Ishikawa (cell line): ENCODE data around the gene ABLIM2.
A peak's percentile ranks its signal among the peaks of the same experiment; 100 is the strongest.

Source experiments
- CEBPB ChIP-seq: IDR thresholded peaks from 2 replicates; pipeline ENCODE4 v1.6.1; 2012
- CREB1 ChIP-seq: IDR thresholded peaks from 2 replicates; pipeline ENCODE4 v1.6.1; 2012; ENCODE audit warnings: low read depth
- EGR1 ChIP-seq: IDR thresholded peaks from 2 replicates; pipeline ENCODE4 v1.6.1; 2012
- EP300 ChIP-seq: IDR thresholded peaks from 2 replicates; pipeline ENCODE4 v1.6.1; 2012; ENCODE audit warnings: borderline replicate concordance
- FOXM1 ChIP-seq: IDR thresholded peaks from 2 replicates; pipeline ENCODE4 v1.6.1; 2012; ENCODE audit warnings: low read depth, borderline replicate concordance
- NFIC ChIP-seq: IDR thresholded peaks from 2 replicates; pipeline ENCODE4 v1.6.1; 2012
- RAD21 ChIP-seq: IDR thresholded peaks from 2 replicates; pipeline ENCODE4 v1.6.1; 2012; ENCODE audit warnings: low read depth
- TAF1 ChIP-seq: IDR thresholded peaks from 2 replicates; pipeline ENCODE4 v1.6.1; 2012; ENCODE audit warnings: low read depth, mild to moderate bottlenecking
- TCF12 ChIP-seq: IDR thresholded peaks from 2 replicates; pipeline ENCODE4 v1.6.1; 2012; ENCODE audit warnings: low read depth
- TEAD4 ChIP-seq: IDR thresholded peaks from 2 replicates; pipeline ENCODE4 v1.6.1; 2012
- YY1 ChIP-seq: IDR thresholded peaks from 2 replicates; pipeline ENCODE4 v1.6.1; 2012; ENCODE audit warnings: low read depth
- ZBTB7A ChIP-seq: IDR thresholded peaks from 2 replicates; pipeline ENCODE4 v1.6.1; 2012; ENCODE audit warnings: low read depth
- TF ChIP-seq, protein P1 (sequence below): IDR thresholded peaks from 2 replicates; pipeline ENCODE4 v1.6.1; 2012
- TF ChIP-seq, protein P2 (sequence below): IDR thresholded peaks from 2 replicates; pipeline ENCODE4 v1.6.1; 2012
- TF ChIP-seq, protein P3 (sequence below): IDR thresholded peaks from 2 replicates; pipeline ENCODE4 v1.6.1; 2012; ENCODE audit warnings: low read depth, mild to moderate bottlenecking

Gene ABLIM2

DNA sequence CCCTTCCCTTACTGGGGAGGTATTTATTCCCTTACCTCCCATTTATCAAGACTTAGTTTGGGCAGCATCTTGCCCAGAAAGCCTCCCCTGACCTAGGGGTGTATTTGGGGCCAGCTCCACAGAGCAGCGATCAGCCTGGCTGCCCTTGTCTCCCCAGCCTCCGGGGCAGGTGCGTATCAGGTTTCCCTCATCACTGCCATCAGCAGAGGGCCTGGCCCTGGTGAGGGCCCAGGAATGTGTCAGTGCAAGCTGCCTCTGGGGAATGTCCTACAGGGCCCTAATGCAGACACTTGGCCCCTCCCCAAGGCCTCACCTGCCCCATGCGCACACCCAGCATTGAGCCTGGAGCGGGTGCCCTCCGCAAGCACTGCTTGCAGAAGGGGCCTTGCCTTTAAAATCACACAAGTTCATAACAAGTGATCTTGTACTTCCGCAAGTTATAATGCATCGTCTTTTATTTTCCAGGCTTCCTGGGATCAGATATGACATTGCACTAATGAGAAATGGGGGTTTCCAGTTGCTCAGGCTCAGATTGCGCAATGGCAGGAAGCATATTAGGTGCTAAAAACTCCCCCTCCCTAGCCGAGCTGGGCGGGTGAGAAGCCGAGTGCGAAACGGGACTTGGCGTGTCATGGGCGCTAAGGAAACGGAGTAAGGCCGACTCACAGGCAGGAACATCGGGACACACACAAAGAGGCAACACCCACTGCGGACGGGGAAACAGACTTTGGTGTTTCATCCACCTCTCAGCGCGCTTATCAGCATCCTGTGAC, 193.5 kb downstream of the ABLIM2 start:
- peak; percentile 50; the same call in 1 of the 2 replicates for TF ChIP-seq NFIC
- TF ChIP-seq YY1 = no peak
- TF ChIP-seq, protein P1, sequence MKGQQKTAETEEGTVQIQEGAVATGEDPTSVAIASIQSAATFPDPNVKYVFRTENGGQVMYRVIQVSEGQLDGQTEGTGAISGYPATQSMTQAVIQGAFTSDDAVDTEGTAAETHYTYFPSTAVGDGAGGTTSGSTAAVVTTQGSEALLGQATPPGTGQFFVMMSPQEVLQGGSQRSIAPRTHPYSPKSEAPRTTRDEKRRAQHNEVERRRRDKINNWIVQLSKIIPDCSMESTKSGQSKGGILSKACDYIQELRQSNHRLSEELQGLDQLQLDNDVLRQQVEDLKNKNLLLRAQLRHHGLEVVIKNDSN = 0 out of 2 replicates have a peak, but pooled peaks have one; percentile 18
- TF ChIP-seq TCF12 = peak; percentile 82
- TF ChIP-seq EP300 = peak; percentile 80
- peak; percentile 100 for TF ChIP-seq CEBPB
- peak; percentile 91 for TF ChIP-seq TEAD4
- no peak for TF ChIP-seq EGR1

DNA sequence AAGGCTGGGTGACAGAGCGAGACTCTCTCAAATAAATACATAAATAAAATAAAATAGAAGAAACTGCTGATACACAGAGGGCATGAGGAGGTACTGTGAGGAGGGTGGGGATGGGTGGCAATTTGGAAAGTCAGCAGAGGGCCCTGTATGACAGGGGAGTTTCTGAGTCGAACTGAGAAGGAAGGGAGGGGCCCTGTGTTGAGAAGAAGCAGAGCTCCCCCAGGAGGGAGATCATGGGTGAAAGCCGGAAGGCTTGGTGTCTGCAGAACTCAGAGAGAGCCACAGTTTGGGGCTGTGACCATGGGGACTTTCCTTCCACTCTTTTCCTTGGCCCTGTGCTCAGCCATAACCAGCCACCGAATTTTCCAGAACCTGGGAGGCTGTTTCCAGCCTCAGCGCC, 194.2 kb downstream of the ABLIM2 start:
- TF ChIP-seq, protein P2, sequence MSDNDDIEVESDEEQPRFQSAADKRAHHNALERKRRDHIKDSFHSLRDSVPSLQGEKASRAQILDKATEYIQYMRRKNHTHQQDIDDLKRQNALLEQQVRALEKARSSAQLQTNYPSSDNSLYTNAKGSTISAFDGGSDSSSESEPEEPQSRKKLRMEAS = no peak
- no peak for TF ChIP-seq YY1
- TF ChIP-seq EGR1 = no peak
- no peak for TF ChIP-seq CREB1
- no peak for TF ChIP-seq ZBTB7A
- TF ChIP-seq TCF12 = no peak
- TF ChIP-seq CEBPB = no peak
- TF ChIP-seq TEAD4 = no peak
- no peak for TF ChIP-seq NFIC
- TF ChIP-seq FOXM1 = no peak
- no peak for TF ChIP-seq TAF1
- no peak for TF ChIP-seq EP300
- TF ChIP-seq, protein P1 = no peak
- TF ChIP-seq, protein P3, sequence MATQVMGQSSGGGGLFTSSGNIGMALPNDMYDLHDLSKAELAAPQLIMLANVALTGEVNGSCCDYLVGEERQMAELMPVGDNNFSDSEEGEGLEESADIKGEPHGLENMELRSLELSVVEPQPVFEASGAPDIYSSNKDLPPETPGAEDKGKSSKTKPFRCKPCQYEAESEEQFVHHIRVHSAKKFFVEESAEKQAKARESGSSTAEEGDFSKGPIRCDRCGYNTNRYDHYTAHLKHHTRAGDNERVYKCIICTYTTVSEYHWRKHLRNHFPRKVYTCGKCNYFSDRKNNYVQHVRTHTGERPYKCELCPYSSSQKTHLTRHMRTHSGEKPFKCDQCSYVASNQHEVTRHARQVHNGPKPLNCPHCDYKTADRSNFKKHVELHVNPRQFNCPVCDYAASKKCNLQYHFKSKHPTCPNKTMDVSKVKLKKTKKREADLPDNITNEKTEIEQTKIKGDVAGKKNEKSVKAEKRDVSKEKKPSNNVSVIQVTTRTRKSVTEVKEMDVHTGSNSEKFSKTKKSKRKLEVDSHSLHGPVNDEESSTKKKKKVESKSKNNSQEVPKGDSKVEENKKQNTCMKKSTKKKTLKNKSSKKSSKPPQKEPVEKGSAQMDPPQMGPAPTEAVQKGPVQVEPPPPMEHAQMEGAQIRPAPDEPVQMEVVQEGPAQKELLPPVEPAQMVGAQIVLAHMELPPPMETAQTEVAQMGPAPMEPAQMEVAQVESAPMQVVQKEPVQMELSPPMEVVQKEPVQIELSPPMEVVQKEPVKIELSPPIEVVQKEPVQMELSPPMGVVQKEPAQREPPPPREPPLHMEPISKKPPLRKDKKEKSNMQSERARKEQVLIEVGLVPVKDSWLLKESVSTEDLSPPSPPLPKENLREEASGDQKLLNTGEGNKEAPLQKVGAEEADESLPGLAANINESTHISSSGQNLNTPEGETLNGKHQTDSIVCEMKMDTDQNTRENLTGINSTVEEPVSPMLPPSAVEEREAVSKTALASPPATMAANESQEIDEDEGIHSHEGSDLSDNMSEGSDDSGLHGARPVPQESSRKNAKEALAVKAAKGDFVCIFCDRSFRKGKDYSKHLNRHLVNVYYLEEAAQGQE = no peak
- TF ChIP-seq RAD21 = no peak

DNA sequence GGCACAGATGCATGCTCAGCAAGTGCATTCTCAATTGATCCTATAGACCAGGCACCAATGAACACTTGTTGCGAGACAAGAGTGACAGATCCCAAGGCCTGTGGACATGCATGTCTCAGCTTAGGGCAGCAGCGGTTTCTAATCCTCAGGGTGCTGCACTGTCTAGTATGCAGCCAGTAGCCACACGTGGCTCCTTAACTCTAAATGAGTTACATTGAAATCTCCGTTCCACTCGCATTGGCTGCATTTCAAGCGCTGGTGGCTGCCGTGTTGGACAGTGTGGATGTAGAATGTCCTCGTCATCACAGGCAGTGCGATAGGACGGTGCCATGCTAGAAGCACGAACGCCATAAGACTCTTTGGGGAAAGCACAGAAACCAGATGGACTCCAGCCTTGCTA, 194.9 kb downstream of the ABLIM2 start:
- no peak for TF ChIP-seq CEBPB

DNA sequence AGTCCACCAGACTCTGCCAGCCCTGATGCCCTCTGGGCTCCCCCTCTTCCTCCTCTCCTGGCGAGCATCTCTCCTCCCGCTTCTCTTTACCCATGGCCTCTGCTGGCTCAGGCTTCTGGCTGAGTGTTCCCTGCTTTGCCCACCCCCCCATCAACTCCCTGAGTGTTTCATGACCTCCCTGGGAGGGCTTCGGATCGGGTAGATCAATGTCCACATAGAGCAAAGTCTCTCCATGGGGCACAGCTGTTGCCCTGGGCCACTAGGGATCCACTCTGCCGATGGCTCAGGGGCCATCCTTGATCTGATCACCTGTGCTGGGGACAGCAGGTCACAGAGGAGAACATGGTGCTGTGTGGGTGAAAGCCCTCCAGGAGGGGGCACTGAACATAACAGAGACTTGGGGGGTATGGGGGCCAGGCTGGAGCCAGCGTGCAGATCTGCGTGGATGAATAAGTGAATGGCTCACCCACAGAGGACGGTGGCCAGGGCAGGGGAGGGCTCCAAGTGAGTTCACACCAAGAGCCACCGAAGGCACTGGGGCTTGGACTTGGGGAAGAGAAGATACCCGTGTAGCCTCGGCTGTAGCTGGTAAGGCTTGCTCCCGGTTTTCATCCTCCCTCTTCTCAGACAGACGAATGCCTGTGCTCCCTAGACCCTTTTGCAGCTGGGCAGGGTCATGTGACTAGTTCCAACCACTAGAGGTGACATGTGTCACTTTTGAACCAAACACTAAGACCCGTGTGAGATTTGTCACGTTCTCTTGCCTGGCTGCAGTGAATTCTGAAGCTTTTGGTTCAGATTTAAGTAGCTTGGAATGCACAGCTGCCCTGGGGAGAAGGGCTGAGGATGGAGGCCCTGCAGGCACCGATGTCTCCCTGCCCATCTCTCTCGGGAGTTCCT, 195.8 kb downstream of the ABLIM2 start:
- TF ChIP-seq TCF12 (no peak), EP300 (no peak), NFIC (no peak), CEBPB (no peak), EGR1 (no peak), YY1 (no peak), ZBTB7A (no peak), RAD21 (no peak), CREB1 (no peak), TEAD4 (no peak), FOXM1 (no peak), TAF1 (no peak)
- TF ChIP-seq, protein P2 = no peak
- TF ChIP-seq, protein P3 = no peak
- TF ChIP-seq, protein P1 = no peak
